HepG2 (cell line): Measurements from ENCODE around the gene MYH7B. TPM values are rescaled to one million over a fixed set of nuclear protein-coding genes. Genes with fewer than 3 reads are reported as not detected.
A peak's percentile ranks its signal among the peaks of the same experiment; 100 is the strongest.

Source experiments
- AGO1 ChIP-seq: fragments of 200-400 bp; formaldehyde crosslinking; IDR thresholded peaks from 2 replicates; pipeline ENCODE4 v1.6.1; 2017; ENCODE audit warnings: mild to moderate bottlenecking, low read depth, low read length, moderate library complexity; ENCODE audit not compliant: poor library complexity, severe bottlenecking
- ARNTL ChIP-seq: sonication (generic); formaldehyde crosslinking; IDR thresholded peaks from 2 replicates; pipeline ENCODE4 v1.4.0; 2020; ENCODE audit warnings: mild to moderate bottlenecking, missing genetic modification reagents
- BORCS8-MEF2B ChIP-seq: sonication (generic); formaldehyde crosslinking; IDR thresholded peaks from 2 replicates; pipeline ENCODE4 v1.8.0; 2022; ENCODE audit warnings: mild to moderate bottlenecking, missing genetic modification reagents
- CC2D1A ChIP-seq: sonication (generic); formaldehyde crosslinking; IDR thresholded peaks from 2 replicates; pipeline ENCODE4 v1.8.1; 2023; ENCODE audit warnings: mild to moderate bottlenecking, missing genetic modification reagents
- GATAD1 ChIP-seq: IDR thresholded peaks from 2 replicates; pipeline ENCODE4 v1.6.1; 2016; ENCODE audit warnings: missing genetic modification reagents, missing compliant biosample characterization
- HDAC2 ChIP-seq: sonication (generic); formaldehyde crosslinking; IDR thresholded peaks from 2 replicates; pipeline ENCODE4 v1.4.0; 2020; ENCODE audit warnings: missing genetic modification reagents
- HNRNPL ChIP-seq: fragments of 200-400 bp; formaldehyde crosslinking; IDR thresholded peaks from 2 replicates; pipeline ENCODE4 v1.6.1; 2017; ENCODE audit warnings: mild to moderate bottlenecking, low read depth, low read length
- ISL2 ChIP-seq: sonication (generic); formaldehyde crosslinking; IDR thresholded peaks from 2 replicates; pipeline ENCODE4 v1.5.0; 2020; ENCODE audit warnings: missing genetic modification reagents
- REXO4 ChIP-seq: sonication (generic); formaldehyde crosslinking; IDR thresholded peaks from 2 replicates; pipeline ENCODE4 v1.8.0; 2022; ENCODE audit warnings: missing genetic modification reagents, mild to moderate bottlenecking, borderline replicate concordance
- SALL1 ChIP-seq: sonication (generic); formaldehyde crosslinking; IDR thresholded peaks from 2 replicates; pipeline ENCODE4 v1.8.0; 2022; ENCODE audit warnings: mild to moderate bottlenecking, missing genetic modification reagents
- SMAD3 ChIP-seq: sonication (generic); formaldehyde crosslinking; IDR thresholded peaks from 2 replicates; pipeline ENCODE4 v1.4.0; 2020; ENCODE audit warnings: missing genetic modification reagents
- SP1 ChIP-seq, 2 experiments: fragments of 450-650 bp in 1 of 2; sonication (generic) in 1 of 2; formaldehyde crosslinking in 1 of 2; IDR thresholded peaks; 2 replicates each; pipeline versions ENCODE4 v1.4.0 to v1.6.1; 2016 to 2020; ENCODE audit warnings: missing genetic modification reagents in 1 of 2
- YY1 ChIP-seq: IDR thresholded peaks from 2 replicates; pipeline ENCODE4 v1.6.1; 2011; ENCODE audit warnings: low read length, low read depth, moderate library complexity, mild to moderate bottlenecking; ENCODE audit not compliant: insufficient read depth, insufficient replicate concordance
- ZNF225 ChIP-seq: sonication (generic); formaldehyde crosslinking; IDR thresholded peaks from 2 replicates; pipeline ENCODE4 v1.4.0; 2020; ENCODE audit warnings: mild to moderate bottlenecking, missing genetic modification reagents
- ZNF234 ChIP-seq: sonication (generic); formaldehyde crosslinking; conservative IDR thresholded peaks from 2 replicates; pipeline ENCODE4 v1.5.1; 2020; ENCODE audit warnings: mild to moderate bottlenecking, missing genetic modification reagents
- ZNF331 ChIP-seq: sonication (generic); formaldehyde crosslinking; IDR thresholded peaks from 2 replicates; pipeline ENCODE4 v1.4.0; 2020; ENCODE audit warnings: missing genetic modification reagents
- ZNF747 ChIP-seq: sonication (generic); formaldehyde crosslinking; IDR thresholded peaks from 2 replicates; pipeline ENCODE4 v1.8.1; 2023; ENCODE audit warnings: missing genetic modification reagents, mild to moderate bottlenecking, borderline replicate concordance
- ZNF749 ChIP-seq: sonication (generic); formaldehyde crosslinking; IDR thresholded peaks from 2 replicates; pipeline ENCODE4 v1.8.0; 2022; ENCODE audit warnings: mild to moderate bottlenecking, missing genetic modification reagents, moderate library complexity, borderline replicate concordance
- ZNF770 ChIP-seq: sonication (generic); formaldehyde crosslinking; IDR thresholded peaks from 2 replicates; pipeline ENCODE4 v1.5.0; 2020; ENCODE audit warnings: mild to moderate bottlenecking, missing genetic modification reagents
- ZNF780A ChIP-seq: sonication (generic); formaldehyde crosslinking; IDR thresholded peaks from 2 replicates; pipeline ENCODE4 v1.8.0; 2022; ENCODE audit warnings: mild to moderate bottlenecking, missing genetic modification reagents, moderate library complexity
- ZNF878 ChIP-seq: sonication (generic); formaldehyde crosslinking; IDR thresholded peaks from 2 replicates; pipeline ENCODE4 v1.8.1; 2023; ENCODE audit warnings: mild to moderate bottlenecking, missing genetic modification reagents, moderate library complexity
- ZNF891 ChIP-seq: sonication (generic); formaldehyde crosslinking; IDR thresholded peaks from 2 replicates; pipeline ENCODE4 v1.5.0; 2020; ENCODE audit warnings: mild to moderate bottlenecking, missing genetic modification reagents
- polyA plus RNA-seq, 8 experiments: library from polyadenylated mRNA; depleted of rRNA in 3 of 8; stranded (reverse) in 7 of 8; unstranded in 1 of 8; fragments of >200 nt; fragmentation: Illumina TruSeq in 4 of 8; extraction: Trizol in 4 of 8; gene quantifications; 2 replicates each; pipeline versions ENCODE4 v1.2.1 to v1.2.3, GENCODE V29; 2011 to 2016; ENCODE audit warnings: low read depth in 4 of 8, missing spikeins in 1 of 8, mixed read lengths in 1 of 8; ENCODE audit not compliant: insufficient read depth in 1 of 8
- total RNA-seq, 5 experiments: library from RNA; depleted of rRNA; stranded (reverse); fragments of >200 nt; fragmentation: Illumina TruSeq; extraction: Trizol; gene quantifications; 2 replicates each; pipeline ENCODE4 v1.2.3, GENCODE V29; 2016; ENCODE audit warnings: low read depth in 1 of 5
- TF ChIP-seq, protein P1 (sequence below): sonication (generic); formaldehyde crosslinking; IDR thresholded peaks from 2 replicates; pipeline ENCODE4 v1.8.1; 2023; ENCODE audit warnings: mild to moderate bottlenecking, moderate library complexity, missing genetic modification reagents
- TF ChIP-seq, protein P2 (sequence below): IDR thresholded peaks from 2 replicates; pipeline ENCODE4 v1.6.1; 2016; ENCODE audit warnings: mild to moderate bottlenecking

Gene MYH7B
- total and polyA plus RNA-seq, 2 of the 13 experiments (the other 11 are each of a cell fraction or from before 2014, with no cell fraction given) = 0.05 to 0.20 TPM

DNA sequence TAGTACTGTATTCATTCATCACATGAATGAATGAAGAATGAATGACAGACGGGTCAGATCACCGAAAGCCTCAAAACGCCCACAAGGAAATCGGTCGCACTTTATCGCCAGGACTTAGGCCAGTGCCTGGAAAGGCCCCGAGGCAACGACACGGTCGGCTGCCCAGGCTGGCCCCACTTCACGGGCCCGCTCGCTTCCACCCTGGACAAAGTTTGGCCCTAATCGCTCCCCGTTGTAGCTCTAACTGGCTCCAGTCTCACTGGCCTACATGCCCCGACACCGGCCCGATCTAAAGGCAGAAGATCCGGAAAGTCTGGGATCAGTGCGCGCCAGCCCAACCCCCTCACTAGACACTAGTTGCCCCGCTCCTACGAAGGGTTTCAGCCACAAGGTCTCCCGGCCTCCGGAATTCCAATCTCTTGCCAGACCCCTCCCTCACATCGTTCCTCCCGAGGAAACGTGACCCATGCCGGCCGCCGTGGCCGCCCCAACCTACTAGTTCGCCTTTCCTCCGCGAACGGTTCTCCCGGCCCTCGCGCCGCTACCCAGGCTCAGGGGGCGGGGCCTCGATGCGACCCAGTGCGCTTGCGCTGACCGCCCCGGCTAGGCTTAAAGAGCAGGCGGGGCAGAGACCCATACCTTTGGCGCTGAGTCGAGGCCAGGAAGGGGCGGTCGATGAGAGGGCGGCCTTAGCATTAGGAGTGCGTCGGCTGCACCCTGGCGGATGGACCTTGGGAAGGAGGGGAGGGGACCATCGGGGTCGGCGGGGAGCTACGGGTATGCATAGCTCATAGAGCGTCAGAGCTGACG, at the start of gene MYH7B, which contains the start of gene GSS (continued):
- TF ChIP-seq CC2D1A (CRISPR knock-in tag) = no peak; the same call in 1 of the 2 replicates
- TF ChIP-seq ZNF225 (CRISPR knock-in tag) = peak; percentile 73; the same call in 1 of the 2 replicates
- peak; percentile 84 for TF ChIP-seq ZNF331 (CRISPR knock-in tag)
- TF ChIP-seq HDAC2 = peak; percentile 81
- TF ChIP-seq HNRNPL = peak; percentile 67; the same call in 1 of the 2 replicates
- peak; percentile 98 for TF ChIP-seq BORCS8-MEF2B (CRISPR knock-in tag)
- TF ChIP-seq ZNF878 = peak; percentile 93; the same call in 1 of the 2 replicates
- peak; percentile 98 for TF ChIP-seq SALL1 (CRISPR knock-in tag)
- TF ChIP-seq ZNF780A = peak; percentile 91; the same call in 1 of the 2 replicates
- TF ChIP-seq ZNF891 (CRISPR knock-in tag) = peak; percentile 99
- peak; percentile 84 for TF ChIP-seq ARNTL
- TF ChIP-seq GATAD1 (CRISPR knock-in tag) = peak; percentile 91
- TF ChIP-seq REXO4 (CRISPR knock-in tag) = no peak; the same call in 1 of the 2 replicates
- TF ChIP-seq ISL2 = peak; percentile 70
- peak; percentile 77; the same call in 1 of the 2 replicates for TF ChIP-seq ZNF770 (CRISPR knock-in tag)
- peak; percentile 82 for TF ChIP-seq ZNF749 (CRISPR knock-in tag)
- peak; percentile 56; the same call in 1 of the 2 replicates for TF ChIP-seq SMAD3
- TF ChIP-seq ZNF234 (CRISPR knock-in tag) = no peak; the same call in 1 of the 2 replicates
- TF ChIP-seq SP1 (IDR thresholded peaks at IDR 0.05) = no peak
- TF ChIP-seq SP1 (CRISPR knock-in tag; IDR thresholded peaks at IDR 0.05) = peak; percentile 96
- TF ChIP-seq YY1 = peak; percentile 67
- peak; percentile 73 for TF ChIP-seq AGO1
- peak; percentile 98 for TF ChIP-seq ZNF747 (CRISPR knock-in tag)
- TF ChIP-seq, protein P1, sequence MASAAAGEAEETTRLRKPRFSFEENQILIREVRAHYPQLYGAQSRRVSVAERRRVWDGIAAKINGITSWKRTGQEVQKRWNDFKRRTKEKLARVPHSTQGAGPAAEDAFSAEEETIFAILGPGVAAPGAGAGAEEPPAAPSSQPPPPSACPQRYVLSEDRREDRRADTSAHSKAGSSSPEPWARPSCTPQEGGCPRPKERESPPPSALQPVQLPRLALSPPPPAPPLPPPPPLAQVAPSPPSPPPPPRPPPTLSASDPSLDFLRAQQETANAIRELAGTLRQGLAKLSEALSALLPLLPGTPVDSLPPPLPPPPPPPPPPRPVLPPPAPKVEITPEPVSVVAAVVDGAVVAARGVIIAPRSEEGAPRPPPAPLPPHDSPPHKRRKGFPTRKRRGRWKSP = peak; percentile 98
- TF ChIP-seq, protein P2, sequence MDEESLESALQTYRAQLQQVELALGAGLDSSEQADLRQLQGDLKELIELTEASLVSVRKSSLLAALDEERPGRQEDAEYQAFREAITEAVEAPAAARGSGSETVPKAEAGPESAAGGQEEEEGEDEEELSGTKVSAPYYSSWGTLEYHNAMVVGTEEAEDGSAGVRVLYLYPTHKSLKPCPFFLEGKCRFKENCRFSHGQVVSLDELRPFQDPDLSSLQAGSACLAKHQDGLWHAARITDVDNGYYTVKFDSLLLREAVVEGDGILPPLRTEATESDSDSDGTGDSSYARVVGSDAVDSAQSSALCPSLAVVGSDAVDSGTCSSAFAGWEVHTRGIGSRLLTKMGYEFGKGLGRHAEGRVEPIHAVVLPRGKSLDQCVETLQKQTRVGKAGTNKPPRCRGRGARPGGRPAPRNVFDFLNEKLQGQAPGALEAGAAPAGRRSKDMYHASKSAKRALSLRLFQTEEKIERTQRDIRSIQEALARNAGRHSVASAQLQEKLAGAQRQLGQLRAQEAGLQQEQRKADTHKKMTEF (CRISPR knock-in tag) = peak; percentile 99
